Astrocyte of the spinal cord (primary cell): Measurements from ENCODE around the gene CHMP6.

Experiments used
- DNase-seq: peaks from one replicate; pipeline ENCODE4 v3.0.0; 2011; ENCODE audit warnings: low read depth, low spot score
- H3K4me3 ChIP-seq: 2 replicates; pipeline ENCODE4 v1.5.1; 2011; ENCODE audit warnings: low read depth, mild to moderate bottlenecking, low read length, moderate library complexity
- CTCF ChIP-seq: IDR thresholded peaks from 2 replicates; pipeline ENCODE4 v1.5.1; 2012; ENCODE audit warnings: low read depth, mild to moderate bottlenecking, low read length, inconsistent platforms
- in situ Hi-C: cut with HindIII; loops from 2 replicates; pipeline ENCODE4 v1.10.0; 2017; ENCODE audit warnings: low sequenced_read_pairs

CHMP6 gene

GRCh38 chr17:80991645-80992076 is at the start of gene CHMP6:
Gene CHMP6 (plus strand): TSS chr17:80991841. CDS start chr17:80991919, 78 bp downstream.
- peak within 1 kb of the TSS; percentile 47 for H3K4me3 ChIP-seq
- DNase-seq: peak; percentile 78
- in situ Hi-C loops: no loop called here
- TF ChIP-seq CTCF: no peak

GRCh38 chr17:80942423-80943345 is 49.0 kb upstream of the CHMP6 start:
- H3K4me3 ChIP-seq: no peak overlapping the region
- peak; percentile 26 for TF ChIP-seq CTCF
- peak; percentile 84 for DNase-seq
- in situ Hi-C loops: no loop called here

GRCh38 chr17:80943346-80944145 is 48.1 kb upstream of the CHMP6 start:
- no peak for TF ChIP-seq CTCF
- no peak overlapping the region for H3K4me3 ChIP-seq
- in situ Hi-C loops: no loop called here
- no peak for DNase-seq

GRCh38 chr17:80944326-80944725 is 47.3 kb upstream of the CHMP6 start:
- TF ChIP-seq CTCF: no peak
- no peak overlapping the region for H3K4me3 ChIP-seq
- in situ Hi-C loops: no loop called here
- no peak for DNase-seq

- no peak for TF ChIP-seq CTCF
- in situ Hi-C loops: no loop called here
- DNase-seq: no peak
- no peak overlapping the region for H3K4me3 ChIP-seq
Measured at GRCh38 chr17:80945736-80946135, 45.9 kb upstream of the CHMP6 start.

GRCh38 chr17:80946449-80946848 is 45.2 kb upstream of the CHMP6 start:
- no peak for DNase-seq
- in situ Hi-C loops: no loop called here
- no peak for TF ChIP-seq CTCF
- H3K4me3 ChIP-seq: no peak overlapping the region
